B cell (primary cell): Measurements from ENCODE around the gene TMPRSS9. TPM values are rescaled to one million over a fixed set of nuclear protein-coding genes. Genes with fewer than 3 reads are reported as not detected.

Experiments
- ATAC-seq: fragments of 200-7000 bp; cut with Tn5 transposase; one replicate; pipeline ENCODE4 v1.10.0; 2021; ENCODE audit warnings: low read depth, mild to moderate bottlenecking, moderate number of reproducible peaks, moderate library complexity
- CTCF ChIA-PET: fragments of 350-600 bp; sonication (Branson Sonifier 250); formaldehyde crosslinking; loops from one replicate; lab custom pipeline; 2021; ENCODE audit warnings: antibody characterized with exemption, inconsistent platforms; lab: Charles Lee
- POLR2A ChIA-PET: fragments of 350-600 bp; sonication (Branson Sonifier 250); formaldehyde crosslinking; loops from one replicate; lab custom pipeline; 2021; ENCODE audit warnings: antibody characterized with exemption; lab: Charles Lee
- DNase-seq: peaks from one replicate; pipeline ENCODE4 v3.0.0; 2013
- H2AFZ ChIP-seq: 2 replicates; pipeline ENCODE4 v1.6.1; 2012; ENCODE audit warnings: mild to moderate bottlenecking, low read depth, low read length; ENCODE audit not compliant: insufficient read depth, poor library complexity, severe bottlenecking
- H3K27ac ChIP-seq, 2 donors: 1 replicate in 1 of 2; 2 replicates in 1 of 2; pipeline ENCODE4 v1.5.1; 2012 to 2013; ENCODE audit warnings: low read length in 2 of 2, mild to moderate bottlenecking in 2 of 2, moderate library complexity in 1 of 2
- H3K27me3 ChIP-seq, 4 experiments: fragments of 200-600 bp in 1 of 4; sonication (generic) in 1 of 4; replicated peaks in 1 of 4; 1 replicate in 2 of 4; 2 replicates in 2 of 4; pipeline versions ENCODE4 v1.6.1 to v1.7.0; 2013 to 2016; ENCODE audit warnings: low read length in 3 of 4, mild to moderate bottlenecking in 2 of 4, mixed read lengths in 1 of 4, moderate library complexity in 1 of 4; ENCODE audit not compliant: insufficient read depth in 4 of 4, control insufficient read depth in 3 of 4; ENCODE audit errors: control extremely low read depth in 1 of 4
- H3K36me3 ChIP-seq, 2 experiments: replicated peaks in 1 of 2; 1 replicate in 1 of 2; 2 replicates in 1 of 2; pipeline versions ENCODE4 v1.6.1 to v1.7.1; 2013; ENCODE audit warnings: low read length in 1 of 2; ENCODE audit not compliant: insufficient read depth in 2 of 2, control insufficient read depth in 1 of 2; ENCODE audit errors: control extremely low read depth in 1 of 2, extremely low read depth in 1 of 2
- H3K4me1 ChIP-seq, 2 donors: fragments of 200-600 bp in 1 of 2; sonication (generic) in 1 of 2; 1 replicate in 1 of 2; 2 replicates in 1 of 2; pipeline versions ENCODE4 v1.5.1 to v1.6.1; 2013 to 2017; ENCODE audit warnings: low read length in 2 of 2; ENCODE audit not compliant: control insufficient read depth in 2 of 2, insufficient read depth in 2 of 2
- H3K4me2 ChIP-seq: replicated peaks from 2 replicates; pipeline ENCODE3; 2012; ENCODE audit warnings: mild to moderate bottlenecking, low read depth, low read length; ENCODE audit not compliant: poor library complexity, severe bottlenecking
- H3K4me3 ChIP-seq, 5 experiments: fragments of 200-600 bp in 1 of 5; sonication (generic) in 1 of 5; 1 replicate in 3 of 5; 2 replicates in 2 of 5; pipeline versions ENCODE4 v1.5.1 to v1.7.0; 2011 to 2016; ENCODE audit warnings: low read length in 4 of 5, mild to moderate bottlenecking in 4 of 5, low read depth in 2 of 5, control low read depth in 1 of 5, moderate library complexity in 1 of 5; ENCODE audit not compliant: insufficient read depth in 1 of 5; ENCODE audit errors: control extremely low read depth in 1 of 5, extremely low read depth in 1 of 5
- H3K79me2 ChIP-seq: fragments of 200-600 bp; sonication (generic); one replicate; pipeline ENCODE4 v1.6.0; 2016; ENCODE audit warnings: low read length; ENCODE audit not compliant: control insufficient read depth, insufficient read depth
- H3K9ac ChIP-seq: fragments of 200-600 bp; sonication (generic); 2 replicates; pipeline ENCODE4 v1.6.1; 2017; ENCODE audit warnings: mild to moderate bottlenecking, low read length, moderate library complexity
- H3K9me3 ChIP-seq, 3 donors: one replicate each; pipeline versions ENCODE4 v1.6.1 to v1.7.1; 2013; ENCODE audit warnings: low read length in 2 of 3; ENCODE audit not compliant: control insufficient read depth in 2 of 3, insufficient read depth in 1 of 3; ENCODE audit errors: control extremely low read depth in 1 of 3
- H4K20me1 ChIP-seq: 2 replicates; pipeline ENCODE4 v1.6.0; 2012; ENCODE audit warnings: mild to moderate bottlenecking, low read length; ENCODE audit not compliant: insufficient read depth, control insufficient read depth, poor library complexity, severe bottlenecking
- H3K27ac Mint-ChIP-seq: one replicate; pipeline ENCODE4 v1.8.0; 2021; ENCODE audit warnings: mixed read lengths
- H3K27me3 Mint-ChIP-seq: one replicate; pipeline ENCODE4 v1.8.0; 2021; ENCODE audit warnings: mixed read lengths
- H3K4me1 Mint-ChIP-seq: one replicate; pipeline ENCODE4 v1.8.0; 2021; ENCODE audit warnings: mixed read lengths
- H3K4me3 Mint-ChIP-seq: one replicate; pipeline ENCODE4 v1.8.0; 2021; ENCODE audit warnings: mixed read lengths
- H3K9me3 Mint-ChIP-seq: one replicate; pipeline ENCODE4 v1.8.0; 2022; ENCODE audit warnings: mixed read lengths; ENCODE audit not compliant: insufficient read depth
- EZH2 ChIP-seq: IDR thresholded peaks from 2 replicates; pipeline ENCODE4 v1.6.1; 2012; ENCODE audit warnings: borderline replicate concordance, low read depth, mild to moderate bottlenecking, moderate library complexity, low read length; ENCODE audit not compliant: insufficient read depth, poor library complexity, severe bottlenecking
- WGBS: methylation state at CpG from one replicate; pipeline ENCODE4 v1.1.5; 2013; ENCODE audit warnings: missing lambda C conversion rate; ENCODE audit not compliant: insufficient coverage; 5-methylcytosine and 5-hydroxymethylcytosine counted together
- intact Hi-C: fragments of 100-400 bp; cut with micrococcal nuclease; formaldehyde crosslinking; loops from one replicate; pipeline ENCODE4 v1.10.0; 2022
- polyA plus RNA-seq: library from polyadenylated mRNA; depleted of rRNA; stranded (reverse); fragments of >200 nt; gene quantifications from 2 replicates; pipeline ENCODE4 v1.2.3, GENCODE V29; 2012
- total RNA-seq, 2 donors: library from RNA; stranded (reverse); fragments of 120-200 nt in 1 of 2; gene quantifications; 1 replicate in 1 of 2; 2 replicates in 1 of 2; pipeline versions ENCODE4 v1.2.3 to v1.2.4, GENCODE V29; 2013 to 2022
- TF ChIP-seq, protein P1 (sequence below): fragments of 200-600 bp; IDR thresholded peaks from one replicate; pipeline ENCODE4 v1.8.0; 2022; ENCODE audit warnings: antibody characterized with exemption, mild to moderate bottlenecking

TMPRSS9 gene
- total and polyA plus RNA-seq, 2 donors (not counting 1 experiment from before 2014, with no cell fraction given), result not detected

DNA sequence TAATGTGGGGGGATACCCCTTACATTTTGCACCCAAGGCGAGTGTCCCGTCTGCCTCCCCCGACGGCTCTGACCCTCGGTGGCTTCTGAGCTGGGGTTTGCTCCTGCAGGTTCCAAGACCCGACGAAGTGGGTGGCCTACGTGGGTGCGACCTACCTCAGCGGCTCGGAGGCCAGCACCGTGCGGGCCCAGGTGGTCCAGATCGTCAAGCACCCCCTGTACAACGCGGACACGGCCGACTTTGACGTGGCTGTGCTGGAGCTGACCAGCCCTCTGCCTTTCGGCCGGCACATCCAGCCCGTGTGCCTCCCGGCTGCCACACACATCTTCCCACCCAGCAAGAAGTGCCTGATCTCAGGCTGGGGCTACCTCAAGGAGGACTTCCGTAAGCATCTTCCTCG lies 48.2 kb downstream of the TMPRSS9 start:
- H3K4me3 Mint-ChIP-seq, result no peak overlapping the region
- H3K27ac ChIP-seq, result no peak overlapping the region
- ChIA-PET POLR2A (no interaction called here), CTCF (no interaction called here)
- H3K36me3 ChIP-seq, result no peaks in the 10 kb centered on the region
- no peak overlapping the region for H3K4me2 ChIP-seq
- TF ChIP-seq, protein P1, sequence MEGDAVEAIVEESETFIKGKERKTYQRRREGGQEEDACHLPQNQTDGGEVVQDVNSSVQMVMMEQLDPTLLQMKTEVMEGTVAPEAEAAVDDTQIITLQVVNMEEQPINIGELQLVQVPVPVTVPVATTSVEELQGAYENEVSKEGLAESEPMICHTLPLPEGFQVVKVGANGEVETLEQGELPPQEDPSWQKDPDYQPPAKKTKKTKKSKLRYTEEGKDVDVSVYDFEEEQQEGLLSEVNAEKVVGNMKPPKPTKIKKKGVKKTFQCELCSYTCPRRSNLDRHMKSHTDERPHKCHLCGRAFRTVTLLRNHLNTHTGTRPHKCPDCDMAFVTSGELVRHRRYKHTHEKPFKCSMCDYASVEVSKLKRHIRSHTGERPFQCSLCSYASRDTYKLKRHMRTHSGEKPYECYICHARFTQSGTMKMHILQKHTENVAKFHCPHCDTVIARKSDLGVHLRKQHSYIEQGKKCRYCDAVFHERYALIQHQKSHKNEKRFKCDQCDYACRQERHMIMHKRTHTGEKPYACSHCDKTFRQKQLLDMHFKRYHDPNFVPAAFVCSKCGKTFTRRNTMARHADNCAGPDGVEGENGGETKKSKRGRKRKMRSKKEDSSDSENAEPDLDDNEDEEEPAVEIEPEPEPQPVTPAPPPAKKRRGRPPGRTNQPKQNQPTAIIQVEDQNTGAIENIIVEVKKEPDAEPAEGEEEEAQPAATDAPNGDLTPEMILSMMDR, result no peak
- TF ChIP-seq EZH2, result no peak
- no peak overlapping the region for H3K9ac ChIP-seq
- no peaks in the 10 kb centered on the region for H4K20me1 ChIP-seq
- intact Hi-C loops, result no loop called here
- H3K79me2 ChIP-seq, result no peaks in the 10 kb centered on the region
- ATAC-seq (no peak), DNase-seq (no peak)
- no peak overlapping the region for H2AFZ ChIP-seq
- no peak overlapping the region for H3K4me3 ChIP-seq
- 95% methylated on average over 23 of the region's 25 CpGs for WGBS
- no peaks in the 10 kb centered on the region for H3K4me1 Mint-ChIP-seq
- no peaks in the 10 kb centered on the region for H3K4me1 ChIP-seq
- peaks cover 9% of the 10 kb centered on the region for H3K27me3 Mint-ChIP-seq
- H3K27me3 ChIP-seq, result peaks cover 0 to 5% (median 1%) of the 10 kb centered on the region in 4 experiments
- no peak overlapping the region for H3K27ac Mint-ChIP-seq
- H3K9me3 Mint-ChIP-seq, result no peaks in the 10 kb centered on the region
- H3K9me3 ChIP-seq, result peaks cover 0 to 19% (median 0%) of the 10 kb centered on the region in 3 donors

DNA sequence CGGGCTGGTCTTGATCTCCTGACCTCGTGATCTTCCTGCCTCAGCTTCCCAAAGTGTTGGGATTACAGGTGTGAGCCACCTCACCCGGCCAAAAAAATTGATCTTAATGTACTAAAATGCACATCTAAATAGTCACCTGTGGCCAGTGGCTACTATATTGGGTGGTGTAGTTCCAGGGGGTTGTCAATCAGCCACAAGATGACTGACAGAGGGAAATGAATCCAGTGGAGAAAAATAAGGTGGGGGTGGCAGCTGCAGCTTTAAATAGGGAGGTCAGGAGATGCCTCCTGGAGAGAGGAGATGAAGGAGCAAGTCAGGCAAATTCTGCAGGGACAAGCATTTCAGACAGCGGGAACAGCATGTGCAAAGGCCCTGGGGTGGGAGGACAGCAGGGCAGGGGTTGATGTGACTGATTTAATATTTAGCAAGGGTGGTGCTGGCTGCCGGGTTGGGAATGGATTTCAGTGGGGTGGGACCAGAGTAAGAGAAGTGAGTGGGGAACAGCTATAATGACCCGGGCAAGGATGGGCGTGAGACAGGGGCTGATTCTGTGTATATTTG lies 49.4 kb downstream of the TMPRSS9 start:
- no peak overlapping the region for H3K4me2 ChIP-seq
- H3K79me2 ChIP-seq, result no peaks in the 10 kb centered on the region
- H3K27ac ChIP-seq, result no peak overlapping the region
- H2AFZ ChIP-seq, result no peak overlapping the region
- no peaks in the 10 kb centered on the region for H3K36me3 ChIP-seq
- ATAC-seq, result no peak
- ChIA-PET CTCF (interaction anchor here (1.0 kb wide), 1 partner anchor 204 kb away, joined by 4 read pairs; no protein-coding TSS in a partner anchor), POLR2A (no interaction called here)
- Mint-ChIP-seq H3K4me3 (no peak overlapping the region), H3K27ac (no peak overlapping the region), H3K9me3 (no peaks in the 10 kb centered on the region), H3K4me1 (no peaks in the 10 kb centered on the region), H3K27me3 (peaks cover 9% of the 10 kb centered on the region)
- intact Hi-C loops, result no loop called here
- H4K20me1 ChIP-seq, result no peaks in the 10 kb centered on the region
- no peak for TF ChIP-seq EZH2
- TF ChIP-seq, protein P1, result no peak
- DNase-seq, result no peak
- H3K9ac ChIP-seq, result no peak overlapping the region
- 96% methylated on average over 6 of the region's 7 CpGs for WGBS
- peaks cover 0 to 16% (median 0%) of the 10 kb centered on the region in 3 donors for H3K9me3 ChIP-seq
- peaks cover 0 to 5% (median 1%) of the 10 kb centered on the region in 4 experiments for H3K27me3 ChIP-seq
- no peaks in the 10 kb centered on the region for H3K4me1 ChIP-seq
- no peak overlapping the region for H3K4me3 ChIP-seq
